Skeletal muscle tissue (tissue), 4 donors: ENCODE data around the gene FARS2. TPM values are rescaled to one million over a fixed set of nuclear protein-coding genes. Genes with fewer than 3 reads are reported as not detected.

Experiments
- H3K27ac ChIP-seq: one replicate; pipeline ENCODE4 v1.7.0; 2013; ENCODE audit warnings: mild to moderate bottlenecking, low read depth, low read length, inconsistent platforms
- H3K27me3 ChIP-seq, 3 donors: one replicate each; pipeline ENCODE4 v1.7.0; 2013; ENCODE audit warnings: low read length in 3 of 3; ENCODE audit not compliant: control insufficient read depth in 3 of 3, insufficient read depth in 3 of 3
- H3K36me3 ChIP-seq, 3 donors: one replicate each; pipeline ENCODE4 v1.7.0; 2013; ENCODE audit warnings: low read length in 3 of 3; ENCODE audit not compliant: control insufficient read depth in 3 of 3, insufficient read depth in 3 of 3
- H3K4me1 ChIP-seq, 3 donors: one replicate each; pipeline ENCODE4 v1.7.0; 2013; ENCODE audit warnings: low read length in 3 of 3, mild to moderate bottlenecking in 3 of 3; ENCODE audit not compliant: control insufficient read depth in 3 of 3, insufficient read depth in 3 of 3
- H3K4me3 ChIP-seq, 3 donors: one replicate each; pipeline ENCODE4 v1.7.0; 2013; ENCODE audit warnings: low read length in 3 of 3
- H3K9ac ChIP-seq, 3 donors: one replicate each; pipeline ENCODE4 v1.7.0; 2013; ENCODE audit warnings: low read length in 3 of 3, mild to moderate bottlenecking in 3 of 3, moderate library complexity in 2 of 3, low read depth in 1 of 3
- H3K9me3 ChIP-seq, 3 donors: one replicate each; pipeline ENCODE4 v1.7.0; 2013; ENCODE audit warnings: low read length in 3 of 3; ENCODE audit not compliant: control insufficient read depth in 3 of 3
- total RNA-seq: library from RNA; depleted of rRNA; stranded (reverse); fragments of >200 nt; gene quantifications from one replicate; pipeline ENCODE4 v1.2.3, GENCODE V29; 2014
- donor health status: Osteomylitis.

The FARS2 gene
- total RNA-seq, 1 donor from 2014 or later: 27.7 TPM

DNA sequence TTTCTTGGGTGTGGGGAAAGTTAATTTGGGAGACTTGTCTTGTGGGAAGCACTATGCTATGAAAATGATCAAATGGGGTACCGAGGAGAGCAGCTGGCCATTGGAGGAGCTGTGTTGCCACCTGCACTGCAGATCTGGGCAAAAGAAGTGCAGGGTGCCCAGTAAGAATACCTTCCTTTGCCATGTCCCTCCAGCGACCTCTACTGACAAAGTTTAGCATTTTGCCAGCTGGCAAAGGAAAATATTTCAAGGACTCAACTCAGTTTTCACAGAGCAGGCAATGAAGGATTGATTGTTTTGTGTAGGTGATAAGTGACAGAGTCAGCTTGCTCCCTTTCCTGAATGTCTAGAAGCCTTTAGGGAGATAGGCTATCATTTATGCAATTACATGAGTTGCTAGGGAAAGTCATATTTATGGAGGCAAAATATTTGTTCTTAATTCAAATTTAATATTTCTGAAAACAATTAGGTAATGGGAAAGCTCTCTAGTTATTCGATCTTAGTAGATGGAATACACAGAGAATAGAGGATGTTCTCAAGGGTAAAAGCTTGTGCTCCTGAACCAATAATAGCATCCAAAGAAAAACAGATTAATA, 118.4 kb downstream of the FARS2 start:
- no peak overlapping the region for H3K4me3 ChIP-seq
- H3K4me1 ChIP-seq: no peaks in the 10 kb centered on the region
- H3K9me3 ChIP-seq: no peaks in the 10 kb centered on the region
- H3K27ac ChIP-seq: no peak overlapping the region
- H3K27me3 ChIP-seq: no peaks in the 10 kb centered on the region
- no peaks in the 10 kb centered on the region for H3K36me3 ChIP-seq
- H3K9ac ChIP-seq: no peak overlapping the region

GRCh38 chr6:5383856-5384255, 122.5 kb downstream of the FARS2 start:
- Histone ChIP-seq H3K9ac (no peak overlapping the region), H3K27me3 (no peaks in the 10 kb centered on the region), H3K4me3 (no peak overlapping the region), H3K9me3 (no peaks in the 10 kb centered on the region), H3K36me3 (no peaks in the 10 kb centered on the region), H3K27ac (no peak overlapping the region), H3K4me1 (no peaks in the 10 kb centered on the region)

- H3K9ac ChIP-seq: no peak overlapping the region
- H3K9me3 ChIP-seq: no peaks in the 10 kb centered on the region
- no peaks in the 10 kb centered on the region for H3K27me3 ChIP-seq
- no peaks in the 10 kb centered on the region for H3K36me3 ChIP-seq
- H3K4me3 ChIP-seq: no peak overlapping the region
- no peak overlapping the region for H3K27ac ChIP-seq
- peaks cover 0 to 2% (median 1%) of the 10 kb centered on the region in 3 donors for H3K4me1 ChIP-seq
Observed at GRCh38 chr6:5384276-5384675, 123.0 kb downstream of the FARS2 start.

DNA sequence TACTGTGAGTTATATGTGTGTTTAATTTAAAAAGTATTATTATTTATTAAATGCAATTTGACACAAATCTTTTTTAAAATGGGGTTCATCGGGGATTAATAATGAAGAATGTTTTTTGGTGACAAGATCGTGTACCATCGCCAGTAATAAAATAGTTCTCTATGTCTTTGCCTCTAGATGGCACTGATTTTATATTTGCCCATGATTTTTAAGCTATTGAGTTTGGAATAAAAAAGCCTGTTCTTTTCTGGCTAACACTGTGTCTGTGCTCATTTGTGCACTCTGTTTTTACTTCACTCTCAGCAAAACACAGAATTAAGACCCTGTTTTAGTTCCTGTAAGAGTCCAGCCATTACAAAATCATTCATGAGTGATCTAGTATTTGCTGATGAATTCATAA, 127.0 kb downstream of the FARS2 start:
- H3K4me1 ChIP-seq: peaks cover 0 to 10% (median 4%) of the 10 kb centered on the region in 3 donors
- H3K4me3 ChIP-seq: no peak overlapping the region
- H3K36me3 ChIP-seq: no peaks in the 10 kb centered on the region
- H3K9ac ChIP-seq: no peak overlapping the region
- H3K9me3 ChIP-seq: no peaks in the 10 kb centered on the region
- H3K27ac ChIP-seq: no peak overlapping the region
- no peaks in the 10 kb centered on the region for H3K27me3 ChIP-seq

DNA sequence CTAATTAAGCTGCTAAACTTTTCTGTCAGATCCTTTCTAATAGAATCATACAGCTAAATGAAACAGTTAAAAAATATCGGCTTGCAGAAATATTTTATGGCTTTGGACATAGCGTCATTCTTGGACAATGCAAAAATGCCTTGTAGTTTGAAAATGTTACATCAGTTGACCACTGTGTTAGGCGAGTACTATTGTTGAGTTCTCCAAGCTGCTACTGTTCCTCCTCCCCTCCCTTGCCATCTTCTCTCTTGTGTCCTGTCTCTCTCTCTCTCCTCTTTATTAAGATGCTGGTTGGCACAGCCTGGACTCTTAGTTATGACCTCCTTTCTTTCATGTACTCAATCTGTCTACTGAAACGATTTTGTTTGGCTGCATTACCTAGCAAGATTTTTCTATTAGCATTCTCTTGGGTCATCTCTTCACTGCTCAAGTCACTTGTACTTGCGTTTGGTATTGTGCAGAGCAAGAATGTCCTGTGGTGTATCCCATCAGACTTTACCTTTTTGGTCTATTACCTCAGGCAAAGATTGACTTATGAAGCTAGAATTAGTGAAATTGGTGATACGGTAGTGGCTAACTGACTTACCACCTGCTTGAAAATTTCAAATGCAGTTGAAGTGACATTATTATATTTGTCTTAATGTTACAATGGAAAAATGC, 127.9 kb downstream of the FARS2 start:
- H3K9ac ChIP-seq: no peak overlapping the region
- no peaks in the 10 kb centered on the region for H3K9me3 ChIP-seq
- H3K4me1 ChIP-seq: peaks cover 0 to 10% (median 4%) of the 10 kb centered on the region in 3 donors
- no peaks in the 10 kb centered on the region for H3K27me3 ChIP-seq
- H3K4me3 ChIP-seq: no peak overlapping the region
- H3K36me3 ChIP-seq: no peaks in the 10 kb centered on the region
- H3K27ac ChIP-seq: no peak overlapping the region

GRCh38 chr6:5390177-5390576, 128.9 kb downstream of the FARS2 start:
- H3K9me3 ChIP-seq: no peaks in the 10 kb centered on the region
- H3K27ac ChIP-seq: no peak overlapping the region
- no peaks in the 10 kb centered on the region for H3K36me3 ChIP-seq
- H3K9ac ChIP-seq: no peak overlapping the region
- H3K27me3 ChIP-seq: no peaks in the 10 kb centered on the region
- no peak overlapping the region for H3K4me3 ChIP-seq
- peaks cover 0 to 10% (median 4%) of the 10 kb centered on the region in 3 donors for H3K4me1 ChIP-seq

- H3K27ac ChIP-seq: no peak overlapping the region
- no peak overlapping the region for H3K4me3 ChIP-seq
- H3K36me3 ChIP-seq: no peaks in the 10 kb centered on the region
- peaks cover 0 to 9% (median 2%) of the 10 kb centered on the region in 3 donors for H3K4me1 ChIP-seq
- no peaks in the 10 kb centered on the region for H3K9me3 ChIP-seq
- no peak overlapping the region for H3K9ac ChIP-seq
- no peaks in the 10 kb centered on the region for H3K27me3 ChIP-seq
Observed at GRCh38 chr6:5394280-5394679, 133.0 kb downstream of the FARS2 start.

- Histone ChIP-seq H3K9ac (no peak overlapping the region), H3K4me3 (no peak overlapping the region), H3K4me1 (no peaks in the 10 kb centered on the region), H3K36me3 (no peaks in the 10 kb centered on the region), H3K27ac (no peak overlapping the region), H3K9me3 (no peaks in the 10 kb centered on the region), H3K27me3 (no peaks in the 10 kb centered on the region)
Observed at GRCh38 chr6:5395719-5396118, 134.4 kb downstream of the FARS2 start.

DNA sequence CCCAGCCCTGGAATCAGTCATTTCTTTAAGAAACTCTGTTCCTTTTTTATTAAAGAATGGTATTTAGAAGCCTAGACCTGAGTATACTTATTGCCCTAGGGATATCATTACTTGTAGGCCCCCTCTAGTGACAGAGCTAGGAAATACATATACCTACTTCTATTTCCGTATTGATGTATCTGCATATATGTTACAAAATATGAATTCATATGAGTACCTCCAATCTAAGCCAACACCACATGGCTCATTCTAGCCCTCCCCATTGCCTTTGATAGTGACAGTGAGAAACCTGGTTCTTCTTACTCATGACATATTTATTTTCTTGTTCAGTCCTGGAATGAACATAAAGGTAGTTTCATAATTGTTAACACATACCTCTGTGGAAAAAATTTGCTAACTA, 137.2 kb downstream of the FARS2 start:
- Histone ChIP-seq H3K4me3 (no peak overlapping the region), H3K36me3 (no peaks in the 10 kb centered on the region), H3K27ac (no peak overlapping the region), H3K4me1 (no peaks in the 10 kb centered on the region), H3K27me3 (no peaks in the 10 kb centered on the region), H3K9me3 (no peaks in the 10 kb centered on the region), H3K9ac (no peak overlapping the region)

DNA sequence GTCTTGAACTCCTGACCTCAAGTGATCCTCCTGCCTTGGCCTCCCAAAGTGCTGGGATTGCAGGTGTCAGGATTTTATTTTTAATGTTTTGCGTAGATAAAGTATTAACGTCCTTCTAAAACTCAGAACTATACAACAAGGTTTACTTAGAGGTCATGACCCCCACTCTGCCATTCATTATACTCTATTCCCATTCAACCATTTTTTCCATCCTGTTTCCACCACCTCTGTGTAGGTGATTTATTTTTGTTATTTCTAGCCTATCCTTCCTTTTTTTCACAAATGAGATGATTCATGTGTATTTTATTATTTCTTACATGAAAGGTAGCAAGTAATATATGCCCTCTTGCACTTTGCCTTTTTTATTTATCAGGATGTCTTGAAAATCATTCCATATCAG, 138.1 kb downstream of the FARS2 start:
- Histone ChIP-seq H3K9me3 (no peaks in the 10 kb centered on the region), H3K27ac (no peak overlapping the region), H3K4me1 (no peaks in the 10 kb centered on the region), H3K4me3 (no peak overlapping the region), H3K27me3 (no peaks in the 10 kb centered on the region), H3K9ac (no peak overlapping the region), H3K36me3 (no peaks in the 10 kb centered on the region)
